MCF 10A (cell line): ENCODE measurements around the gene FCHO1. TPM values are rescaled to one million over a fixed set of nuclear protein-coding genes. Genes with fewer than 3 reads are reported as not detected.

Experiments
- BruUV-seq: library from RNA; stranded (reverse); fragments of 400-500 nt; replicated peaks from 2 replicates; lab custom pipeline; 2021; lab: Mats Ljungman, UMichigan
- CTCF ChIA-PET: fragments of 300-600 bp; sonication (Branson Sonifier 250); formaldehyde crosslinking; extraction: SDS; loops from one replicate; lab custom pipeline; 2021; ENCODE audit warnings: antibody characterized with exemption, inconsistent platforms; lab: Yijun Ruan, JAX
- POLR2A ChIA-PET: fragments of 300-600, 350-650 bp; sonication (Branson Sonifier 250); formaldehyde crosslinking; extraction: SDS; loops from one replicate; lab custom pipeline; 2020; ENCODE audit warnings: antibody characterized with exemption, inconsistent platforms; lab: Yijun Ruan, JAX
- DNase-seq: peaks from one replicate; pipeline ENCODE4 v3.0.0-alpha.2; 2018; ENCODE audit not compliant: unreplicated experiment
- H3K27ac Mint-ChIP-seq: one replicate; pipeline ENCODE4 v1.8.0; 2022; ENCODE audit warnings: mild to moderate bottlenecking, low read depth, mixed read lengths; ENCODE audit not compliant: unreplicated experiment
- H3K27me3 Mint-ChIP-seq: one replicate; pipeline ENCODE4 v1.8.0; 2022; ENCODE audit warnings: mixed read lengths; ENCODE audit not compliant: insufficient read depth, unreplicated experiment
- H3K36me3 Mint-ChIP-seq: one replicate; pipeline ENCODE4 v1.8.0; 2022; ENCODE audit warnings: mild to moderate bottlenecking, moderate library complexity, mixed read lengths; ENCODE audit not compliant: insufficient read depth, unreplicated experiment
- H3K4me1 Mint-ChIP-seq: one replicate; pipeline ENCODE4 v1.8.0; 2022; ENCODE audit warnings: mixed read lengths; ENCODE audit not compliant: insufficient read depth, unreplicated experiment
- H3K4me3 Mint-ChIP-seq: one replicate; pipeline ENCODE4 v1.8.0; 2022; ENCODE audit warnings: mild to moderate bottlenecking, moderate library complexity, mixed read lengths; ENCODE audit not compliant: unreplicated experiment
- H3K9me3 Mint-ChIP-seq: one replicate; pipeline ENCODE4 v1.8.0; 2022; ENCODE audit warnings: mixed read lengths; ENCODE audit not compliant: unreplicated experiment
- intact Hi-C: fragments of 100-400 bp; cut with micrococcal nuclease; formaldehyde crosslinking; loops from 2 replicates; pipeline ENCODE4 v1.14.1; 2022
- total RNA-seq: library from RNA; stranded (reverse); gene quantifications from 2 replicates; pipeline ENCODE4 v1.2.3, GENCODE V29; 2022
- TF ChIP-seq, protein P1 (sequence below): fragments of 200-600 bp; IDR thresholded peaks from one replicate; pipeline ENCODE4 v1.8.0; 2022; ENCODE audit warnings: antibody characterized with exemption, mild to moderate bottlenecking; ENCODE audit not compliant: unreplicated experiment

The FCHO1 gene
- total RNA-seq, 1 experiment from 2014 or later: 0.23 TPM

DNA sequence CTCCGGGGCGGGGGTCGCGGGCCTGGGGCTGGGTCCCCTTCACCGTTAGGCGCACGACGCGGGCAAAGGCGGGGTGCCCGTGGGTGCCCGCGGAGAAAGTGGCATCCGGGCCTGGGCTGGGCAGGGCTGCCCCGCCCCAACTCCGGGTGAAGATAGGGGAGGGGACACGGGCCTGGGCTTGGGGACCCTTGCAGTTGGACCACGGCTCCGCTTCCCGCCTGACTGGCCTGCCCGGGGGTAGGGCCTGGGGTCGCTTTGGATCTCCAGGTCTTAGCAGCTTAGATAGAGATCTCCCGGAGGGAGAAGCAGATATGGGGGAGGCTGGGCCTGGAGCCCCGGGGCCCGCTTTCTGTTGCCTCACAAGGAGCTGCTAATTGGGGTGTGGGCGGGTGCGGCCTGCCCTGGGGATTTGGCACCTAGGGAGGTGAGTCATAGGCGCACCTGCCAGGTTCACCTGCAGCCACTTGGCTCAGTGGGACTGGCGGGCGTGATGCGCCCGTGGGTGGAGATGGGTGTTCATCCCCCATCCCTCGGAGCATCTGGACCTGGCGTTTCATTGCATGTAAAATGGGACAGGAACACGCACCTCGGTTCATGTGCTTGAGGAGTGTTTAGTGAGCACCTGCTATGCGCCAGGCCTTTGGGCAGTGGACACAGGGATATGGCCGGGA lies 31.4 kb upstream of the FCHO1 start:
- peaks cover 26% of the 10 kb centered on the region for H3K4me1 Mint-ChIP-seq
- peak overlapping the region; percentile 62 for H3K27ac Mint-ChIP-seq
- H3K9me3 Mint-ChIP-seq: no peaks in the 10 kb centered on the region
- peak overlapping the region; percentile 78 for H3K4me3 Mint-ChIP-seq
- no peaks in the 10 kb centered on the region for H3K27me3 Mint-ChIP-seq
- peaks cover 22% of the 10 kb centered on the region for H3K36me3 Mint-ChIP-seq
- intact Hi-C loops: loop anchor here (5.0 kb wide), 1 partner anchor 47 kb away; no protein-coding TSS in a partner anchor
- peak; percentile 77 for DNase-seq
- BruUV-seq: no TSS peak
- TF ChIP-seq, protein P1, sequence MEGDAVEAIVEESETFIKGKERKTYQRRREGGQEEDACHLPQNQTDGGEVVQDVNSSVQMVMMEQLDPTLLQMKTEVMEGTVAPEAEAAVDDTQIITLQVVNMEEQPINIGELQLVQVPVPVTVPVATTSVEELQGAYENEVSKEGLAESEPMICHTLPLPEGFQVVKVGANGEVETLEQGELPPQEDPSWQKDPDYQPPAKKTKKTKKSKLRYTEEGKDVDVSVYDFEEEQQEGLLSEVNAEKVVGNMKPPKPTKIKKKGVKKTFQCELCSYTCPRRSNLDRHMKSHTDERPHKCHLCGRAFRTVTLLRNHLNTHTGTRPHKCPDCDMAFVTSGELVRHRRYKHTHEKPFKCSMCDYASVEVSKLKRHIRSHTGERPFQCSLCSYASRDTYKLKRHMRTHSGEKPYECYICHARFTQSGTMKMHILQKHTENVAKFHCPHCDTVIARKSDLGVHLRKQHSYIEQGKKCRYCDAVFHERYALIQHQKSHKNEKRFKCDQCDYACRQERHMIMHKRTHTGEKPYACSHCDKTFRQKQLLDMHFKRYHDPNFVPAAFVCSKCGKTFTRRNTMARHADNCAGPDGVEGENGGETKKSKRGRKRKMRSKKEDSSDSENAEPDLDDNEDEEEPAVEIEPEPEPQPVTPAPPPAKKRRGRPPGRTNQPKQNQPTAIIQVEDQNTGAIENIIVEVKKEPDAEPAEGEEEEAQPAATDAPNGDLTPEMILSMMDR: no peak
- POLR2A ChIA-PET: interaction anchor here (0.6 to 1.5 kb wide), 6 partner anchors 14 to 758 kb away, joined by 3 to 7 read pairs (median 4); partner anchors contain the start of gene PGLS
- CTCF ChIA-PET: interaction anchor here (1.0 to 1.8 kb wide), 2 partner anchors 55 to 146 kb away, joined by 3 to 4 read pairs; no protein-coding TSS in a partner anchor

DNA sequence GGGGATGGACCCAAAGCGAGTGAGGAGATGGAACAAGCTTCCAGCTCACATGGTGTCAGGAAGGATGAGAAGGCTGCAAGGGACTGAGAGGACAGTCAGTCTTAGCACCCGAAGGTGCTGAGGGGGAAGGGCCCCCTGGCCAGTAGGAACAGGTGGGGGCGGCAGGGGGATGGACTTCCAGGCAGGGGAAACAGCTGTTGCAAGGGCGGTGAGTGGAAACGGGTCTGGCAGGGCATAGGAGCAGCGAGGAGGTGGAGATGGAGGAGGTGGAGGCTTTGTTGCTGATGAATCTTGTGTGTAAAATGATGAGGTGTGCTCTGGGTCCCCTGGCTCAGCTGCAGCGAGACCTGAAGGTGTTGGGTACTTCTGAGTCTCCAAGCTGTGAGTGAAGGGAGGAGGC lies 30.8 kb upstream of the FCHO1 start:
- H3K27me3 Mint-ChIP-seq: no peaks in the 10 kb centered on the region
- H3K27ac Mint-ChIP-seq: peak overlapping the region; percentile 62
- H3K9me3 Mint-ChIP-seq: no peaks in the 10 kb centered on the region
- ChIA-PET POLR2A (interaction anchor here (0.6 to 1.5 kb wide), 4 partner anchors 25 to 757 kb away, joined by 3 to 7 read pairs (median 4); partner anchors contain the start of gene PGLS), CTCF (interaction anchor here (0.6 to 1.1 kb wide), 4 partner anchors 11 to 334 kb away, joined by 3 to 5 read pairs (median 3); no protein-coding TSS in a partner anchor)
- intact Hi-C loops: no loop called here
- H3K4me3 Mint-ChIP-seq: peak overlapping the region; percentile 78
- TF ChIP-seq, protein P1: no peak
- no TSS peak for BruUV-seq
- peaks cover 26% of the 10 kb centered on the region for H3K4me1 Mint-ChIP-seq
- peaks cover 28% of the 10 kb centered on the region for H3K36me3 Mint-ChIP-seq
- no peak for DNase-seq

DNA sequence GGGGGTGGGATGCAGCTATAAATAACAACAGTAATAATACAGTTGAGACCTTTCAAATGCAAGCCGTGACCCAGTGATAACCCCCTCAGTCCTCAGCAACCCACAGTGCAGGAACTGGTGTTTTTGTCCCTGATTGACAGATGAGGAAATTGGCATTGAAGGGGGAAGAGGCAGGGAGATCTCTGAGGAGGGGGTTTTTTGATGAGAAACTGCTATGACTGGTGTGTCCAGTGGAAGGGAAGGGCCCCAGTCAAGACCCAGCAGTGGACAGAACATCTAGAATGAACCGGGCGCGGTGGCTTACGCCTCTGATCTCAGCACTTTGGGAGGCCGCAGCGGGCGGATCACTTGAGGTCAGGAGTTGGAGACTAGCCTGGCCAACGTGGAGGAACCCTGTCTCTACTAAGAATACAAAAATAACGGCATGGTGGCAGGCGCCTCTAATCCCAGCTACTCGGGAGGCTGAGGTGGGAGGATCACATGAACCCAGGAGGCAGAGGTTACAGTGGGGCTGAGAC lies 30.1 kb upstream of the FCHO1 start:
- POLR2A ChIA-PET: interaction anchor here (0.6 kb wide), 1 partner anchor 182 kb away, joined by 3 read pairs; no protein-coding TSS in a partner anchor
- TSS peak; percentile 25 for BruUV-seq
- peak overlapping the region; percentile 78 for H3K4me3 Mint-ChIP-seq
- CTCF ChIA-PET: interaction anchor here (0.6 to 1.1 kb wide), 6 partner anchors 12 to 375 kb away, joined by 3 to 5 read pairs (median 3); no protein-coding TSS in a partner anchor
- TF ChIP-seq, protein P1: no peak
- peaks cover 34% of the 10 kb centered on the region for H3K36me3 Mint-ChIP-seq
- intact Hi-C loops: no loop called here
- no peak for DNase-seq
- H3K4me1 Mint-ChIP-seq: peaks cover 26% of the 10 kb centered on the region
- no peaks in the 10 kb centered on the region for H3K9me3 Mint-ChIP-seq
- H3K27ac Mint-ChIP-seq: no peak overlapping the region
- no peaks in the 10 kb centered on the region for H3K27me3 Mint-ChIP-seq

DNA sequence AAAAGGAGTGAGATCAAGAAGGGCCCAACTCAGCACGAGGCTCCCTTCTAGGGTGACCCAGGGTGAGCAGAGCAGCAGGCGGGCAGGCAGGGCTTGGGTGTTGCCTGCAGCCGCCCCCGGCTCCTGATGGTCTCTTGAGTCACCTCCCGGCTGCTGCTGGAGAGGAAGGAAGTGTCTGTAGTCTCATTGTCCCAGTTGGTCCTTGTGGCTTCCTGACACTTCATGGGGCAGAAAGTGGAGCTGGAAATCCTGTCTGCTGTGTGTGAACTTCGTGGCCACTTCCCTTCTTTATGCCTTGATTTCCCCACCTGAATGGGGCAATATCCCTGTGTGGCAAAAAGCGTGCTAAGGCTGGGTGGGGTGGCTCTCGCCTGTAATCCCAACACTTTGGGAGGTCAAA lies 29.5 kb upstream of the FCHO1 start:
- Mint-ChIP-seq H3K27ac (no peak overlapping the region), H3K36me3 (peaks cover 34% of the 10 kb centered on the region), H3K9me3 (no peaks in the 10 kb centered on the region), H3K4me3 (peak overlapping the region; percentile 78), H3K4me1 (peaks cover 26% of the 10 kb centered on the region), H3K27me3 (no peaks in the 10 kb centered on the region)
- DNase-seq: peak; percentile 25
- intact Hi-C loops: no loop called here
- TF ChIP-seq, protein P1: no peak
- ChIA-PET POLR2A (interaction anchor here (0.8 kb wide), 1 partner anchor 13 kb away, joined by 4 read pairs; no protein-coding TSS in a partner anchor), CTCF (interaction anchor here (0.6 to 1.1 kb wide), 2 partner anchors 45 to 376 kb away, joined by 4 read pairs; no protein-coding TSS in a partner anchor)
- no TSS peak for BruUV-seq
